ENCODE data around the gene HSP90B1. TPM values are rescaled to one million over a fixed set of nuclear protein-coding genes. Genes with fewer than 3 reads are reported as not detected.
A peak's percentile ranks its signal among the peaks of the same experiment; 100 is the strongest.

Gene HSP90B1
- total and polyA plus RNA-seq, 11 donors: 166 to 1,036 (median 337) TPM

DNA sequence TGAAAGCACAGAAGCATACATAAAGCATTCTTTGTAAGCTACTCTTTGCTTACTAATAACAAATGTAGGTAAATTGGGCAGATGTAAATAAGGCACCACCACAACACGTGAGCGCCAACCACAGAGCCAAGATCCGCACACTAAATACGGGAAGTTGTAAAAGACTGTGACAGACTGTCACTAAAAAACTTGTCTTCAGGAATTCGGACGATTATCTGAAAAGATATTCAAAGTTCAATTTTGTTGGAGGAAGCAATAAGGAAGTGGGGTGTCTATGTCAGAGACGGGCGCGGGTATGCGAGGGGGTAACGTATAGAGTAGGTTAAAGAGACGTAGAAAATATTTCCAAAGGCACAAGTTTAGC is 1.5 kb upstream of the HSP90B1 start:
- intact Hi-C loops (cut with DNase I): loop anchor here in 2 of 10 donors (5.0 kb wide), 1 partner anchor 46 kb away; no protein-coding TSS in a partner anchor
- peaks cover 7 to 43% (median 32%) of the 10 kb centered on the region in 12 donors for H3K4me1 ChIP-seq
- H3K4me3 ChIP-seq: peak overlapping the region; percentile 35 to 95 (median 80)
- peaks cover 0 to 23% (median 13%) of the 10 kb centered on the region in 9 donors for H3K36me3 ChIP-seq
- H3K9me3 ChIP-seq: no peaks in the 10 kb centered on the region
- TF ChIP-seq POLR2A (IDR thresholded peaks at IDR 0.05): no peak
- DNase-seq: peak in 1 of 5 donors; percentile 47
- ATAC-seq: no peak
- peak overlapping the region; percentile 87 to 99 (median 94) for H3K27ac ChIP-seq
- WGBS, 4 donors: 31 to 47% (median 35%) methylated on average over 12 of the region's 12 CpGs
- no peaks in the 10 kb centered on the region for H3K27me3 ChIP-seq

DNA sequence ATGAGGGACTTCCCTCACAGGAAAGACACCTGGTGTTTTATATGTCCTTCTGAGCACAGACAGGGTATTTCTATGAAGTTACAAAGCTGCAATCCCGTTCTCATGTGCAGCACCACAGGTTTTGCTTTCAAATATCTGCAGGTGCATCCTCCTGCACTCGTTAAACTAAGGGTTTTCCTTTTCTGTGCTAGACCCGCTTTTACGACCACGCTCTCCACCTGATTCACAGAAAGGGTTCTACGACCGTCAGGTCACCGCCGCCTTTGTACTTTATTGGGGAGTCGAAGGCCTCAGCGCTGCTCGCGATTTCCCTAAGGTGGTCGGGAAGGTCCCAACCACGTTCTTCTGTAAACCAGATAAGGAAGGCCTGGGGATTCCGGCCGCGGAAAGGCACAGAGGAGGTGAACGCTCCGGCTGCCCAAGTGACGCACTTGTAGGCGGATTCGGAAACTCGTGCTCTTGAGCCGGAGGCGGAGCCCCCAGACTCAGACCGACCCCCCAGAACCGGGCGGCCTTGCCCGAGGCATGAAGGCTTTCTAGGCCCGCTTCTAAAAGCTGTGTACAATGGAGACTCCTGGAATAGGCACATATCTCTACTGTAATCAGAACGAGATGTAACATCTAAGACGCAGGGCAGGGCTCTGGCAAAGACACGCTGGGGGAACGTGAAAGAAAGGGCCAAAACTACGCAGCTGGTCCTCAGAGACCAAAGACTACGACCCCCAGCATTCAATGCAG is 995 bp upstream of the HSP90B1 start:
- H3K4me3 ChIP-seq: peak overlapping the region; percentile 35 to 95 (median 80)
- H3K36me3 ChIP-seq: peaks cover 0 to 28% (median 18%) of the 10 kb centered on the region in 9 donors
- no peaks in the 10 kb centered on the region for H3K27me3 ChIP-seq
- ATAC-seq: peak; percentile 43 to 76 (median 70)
- H3K27ac ChIP-seq: peak overlapping the region; percentile 87 to 99 (median 94)
- no peaks in the 10 kb centered on the region for H3K9me3 ChIP-seq
- TF ChIP-seq POLR2A (IDR thresholded peaks at IDR 0.05) (peak in 1 of 2 donors; percentile 40), CTCF (IDR thresholded peaks at IDR 0.05) (no peak)
- WGBS, 4 donors: 1 to 4% (median 2%) methylated on average over 31 to 37 of the region's 37 CpGs
- intact Hi-C loops (cut with DNase I): loop anchor here in 2 of 10 donors (5.0 kb wide), 1 partner anchor 47 kb away; no protein-coding TSS in a partner anchor
- DNase-seq: peak; percentile 89 to 91 (median 90)
- H3K4me1 ChIP-seq: peaks cover 10 to 49% (median 35%) of the 10 kb centered on the region in 12 donors

DNA sequence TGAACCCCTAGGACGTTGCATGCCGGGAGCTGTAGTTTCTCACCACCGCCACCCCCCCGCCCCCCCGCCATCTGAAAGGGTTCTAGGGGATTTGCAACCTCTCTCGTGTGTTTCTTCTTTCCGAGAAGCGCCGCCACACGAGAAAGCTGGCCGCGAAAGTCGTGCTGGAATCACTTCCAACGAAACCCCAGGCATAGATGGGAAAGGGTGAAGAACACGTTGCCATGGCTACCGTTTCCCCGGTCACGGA is 501 bp upstream of the HSP90B1 start:
- Histone ChIP-seq H3K4me1 (peaks cover 10 to 53% (median 39%) of the 10 kb centered on the region in 12 donors), H3K36me3 (peaks cover 0 to 33% (median 23%) of the 10 kb centered on the region in 9 donors), H3K4me3 (peak overlapping the region; percentile 35 to 95 (median 80)), H3K9me3 (no peaks in the 10 kb centered on the region), H3K27me3 (no peaks in the 10 kb centered on the region), H3K27ac (peak overlapping the region; percentile 87 to 99 (median 94))
- no peak for DNase-seq
- 0 to 1% (median 0%) methylated on average over 1 to 18 of the region's 18 CpGs for WGBS, 4 donors
- TF ChIP-seq CTCF (IDR thresholded peaks at IDR 0.05) (no peak), POLR2A (IDR thresholded peaks at IDR 0.05) (no peak)
- intact Hi-C loops (cut with DNase I): loop anchor here in 6 of 10 donors (1.0 to 5.0 kb wide), 7 partner anchors 27 to 303 kb away; partner anchors contain the start of genes TDG (in 2 of the 6) and HCFC2 (in 1 of the 6)
- ATAC-seq: no peak

DNA sequence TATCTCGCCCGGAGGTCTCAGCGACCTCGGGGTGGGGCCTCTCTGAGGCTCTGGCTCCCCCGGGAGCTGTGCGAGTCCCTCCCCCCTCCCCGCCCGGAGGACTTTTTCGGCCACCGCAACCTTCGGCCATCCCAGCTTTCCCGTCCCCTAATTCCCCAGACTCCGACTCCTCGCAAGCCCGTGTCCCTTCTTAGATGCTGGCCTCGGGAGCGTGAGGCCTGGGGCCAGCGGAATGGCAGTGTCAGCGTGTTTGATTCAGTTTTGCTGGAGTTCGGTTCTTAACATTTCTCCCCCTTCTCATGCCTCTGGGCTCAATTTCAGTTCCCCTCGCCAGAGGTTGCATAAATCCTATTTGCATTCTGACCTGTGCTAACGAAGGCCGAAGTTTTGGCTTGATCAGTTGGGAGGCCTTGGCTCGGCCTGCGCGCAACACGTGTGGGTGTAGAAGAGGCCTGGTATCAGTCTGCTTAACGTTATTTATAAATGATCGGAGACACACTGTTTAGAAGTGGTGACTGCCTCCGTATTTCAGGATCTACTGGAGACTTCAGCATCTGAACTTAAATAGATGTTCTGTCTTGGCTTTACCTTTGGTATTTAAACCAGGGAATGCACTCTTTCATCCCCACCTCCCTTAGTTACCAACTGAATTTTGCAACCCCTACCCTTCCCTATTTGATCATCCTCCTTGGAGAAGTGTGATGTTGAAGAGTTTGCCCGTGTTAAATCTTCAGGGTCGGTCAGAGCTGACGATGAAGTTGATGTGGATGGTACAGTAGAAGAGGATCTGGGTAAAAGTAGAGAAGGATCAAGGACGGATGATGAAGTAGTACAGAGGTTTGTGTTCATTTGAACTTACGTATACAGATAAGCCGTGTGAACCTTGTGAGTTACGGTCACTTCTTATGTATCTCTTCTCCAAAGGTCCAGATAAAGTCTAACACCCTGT is 851 bp downstream of the HSP90B1 start:
- TF ChIP-seq POLR2A (IDR thresholded peaks at IDR 0.05) (no peak), CTCF (IDR thresholded peaks at IDR 0.05) (no peak)
- Histone ChIP-seq H3K9me3 (no peaks in the 10 kb centered on the region), H3K36me3 (peaks cover 0 to 47% (median 37%) of the 10 kb centered on the region in 9 donors), H3K4me3 (peak overlapping the region; percentile 71 to 95 (median 86)), H3K4me1 (peaks cover 10 to 67% (median 45%) of the 10 kb centered on the region in 12 donors), H3K27me3 (no peaks in the 10 kb centered on the region), H3K27ac (peak overlapping the region; percentile 74 to 98 (median 92))
- ATAC-seq (peak; percentile 9 to 28 (median 19)), DNase-seq (peak; percentile 47 to 66 (median 53))
- intact Hi-C loops (cut with DNase I): loop anchor here in 6 of 10 donors (1.0 to 5.0 kb wide), 6 partner anchors 26 to 304 kb away; partner anchors contain the start of genes TDG (in 2 of the 6) and HCFC2 (in 1 of the 6)
- WGBS, 4 donors: 1 to 2% (median 2%) methylated on average over 37 of the region's 37 CpGs

Data from heart left ventricle (tissue), 16 donors.